Measurements from ENCODE around the gene TTLL5. TPM values are rescaled to one million over a fixed set of nuclear protein-coding genes. Genes with fewer than 3 reads are reported as not detected.

Gene TTLL5
- total and polyA plus RNA-seq, 9 of the 15 experiments (the other 6 are each of a cell fraction or from before 2014, with no cell fraction given), result 4.1 to 18.9 (median 12.6) TPM

- in situ Hi-C loops (cut with MboI), result no loop called here
- TF ChIP-seq SNAPC5 (CRISPR knock-in tag; IDR thresholded peaks at IDR 0.05) (no peak), PRPF4 (IDR thresholded peaks at IDR 0.05; ENCODE audit: insufficient read depth, low read depth, low read length, poor library complexity, severe bottlenecking) (no peak), FOXO4 (CRISPR knock-in tag; IDR thresholded peaks at IDR 0.05) (no peak), RHOXF2B (CRISPR knock-in tag; conservative IDR thresholded peaks at IDR 0.05) (no peak), E2F4 (CRISPR knock-in tag; IDR thresholded peaks at IDR 0.05; ENCODE audit: low read depth) (no peak), ZNF217 (CRISPR knock-in tag; IDR thresholded peaks at IDR 0.05) (no peak), USF1 (CRISPR knock-in tag; IDR thresholded peaks at IDR 0.05) (no peak), MCM7 (IDR thresholded peaks at IDR 0.05) (no peak), POLR2A (conservative IDR thresholded peaks at IDR 0.05) (no peak), RUNX1 (IDR thresholded peaks at IDR 0.05; ENCODE audit: low read depth) (no peak), CBX8 (IDR thresholded peaks at IDR 0.05; ENCODE audit: borderline replicate concordance, extremely low read depth, low read depth, low read length, poor library complexity, severe bottlenecking) (no peak), ARID4B (CRISPR knock-in tag; IDR thresholded peaks at IDR 0.05) (no peak), MTF1 (CRISPR knock-in tag; IDR thresholded peaks at IDR 0.05; ENCODE audit: borderline replicate concordance) (no peak), RBM34 (IDR thresholded peaks at IDR 0.05; ENCODE audit: borderline replicate concordance, insufficient read depth, low read length) (no peak), SMARCC2 (IDR thresholded peaks at IDR 0.05; ENCODE audit: low read depth) (no peak)
Observed at GRCh38 chr14:75826599-75826998, 165.6 kb downstream of the TTLL5 start.

More at GRCh38 chr14:75826599-75826998, 165.6 kb downstream of the TTLL5 start:
- no TSS peak for BruUV-seq (replicated peaks)
- Histone ChIP-seq H3K9me3 (replicated peaks; ENCODE audit: control insufficient read depth, insufficient read depth, low read depth, low read length) (no peaks in the 10 kb centered on the region), H3K27ac (ENCODE audit: extremely low read depth, low read depth, low read length) (no peak overlapping the region), H3K4me2 (ENCODE audit: insufficient read depth, low read length) (no peak overlapping the region), H3K4me3 (no peak overlapping the region), H4K20me1 (replicated peaks; ENCODE audit: control insufficient read depth, insufficient read depth, low read length) (no peaks in the 10 kb centered on the region), H3K4me1 (replicated peaks in 1 of 2; ENCODE audit: control insufficient read depth in 2 of 2, insufficient read depth in 2 of 2, low read length in 2 of 2) (peaks cover 4 to 8% of the 10 kb centered on the region in 2 experiments; a peak in 3 of 5 replicates), H3K27me3 (ENCODE audit: control insufficient read depth in 2 of 2, insufficient read depth in 2 of 2, low read length in 2 of 2) (no peaks in the 10 kb centered on the region), H3K36me3 (ENCODE audit: control insufficient read depth, insufficient read depth, low read length) (no peaks in the 10 kb centered on the region), H3K79me2 (ENCODE audit: control insufficient read depth, insufficient read depth, low read length) (no peaks in the 10 kb centered on the region), H2AFZ (ENCODE audit: low read depth, low read length) (no peak overlapping the region), H3K9me1 (ENCODE audit: control insufficient read depth, insufficient read depth, low read length) (no peaks in the 10 kb centered on the region), H3K9ac (ENCODE audit: insufficient read depth in 1 of 2, low read depth in 2 of 2, low read length in 2 of 2) (no peak overlapping the region)
- WGBS (ENCODE audit: insufficient coverage, low coverage, missing lambda C conversion rate), result 80% methylated on average over 3 of the region's 3 CpGs
- ATAC-seq (no peak), FAIRE-seq (no peak), DNase-seq (ENCODE audit: extremely low read depth in 1 of 4, low spot score in 3 of 4) (no peak)
- ChIA-PET POLR2A (no interaction called here), CTCF (ENCODE audit: low intra/inter-chr PET ratio) (no interaction called here)
- intact Hi-C loops (cut with micrococcal nuclease), result no loop called here
